HG03039 (cell line): Measurements from ENCODE around the gene UBE4B.
"Not testable (repeated sequence)": the region's sequence is repeated elsewhere in the genome, so short reads cannot be mapped to it uniquely, and the experiment has no call there.

Experiments used
- ATAC-seq: cut with Tn5 transposase; IDR thresholded peaks from one replicate; pipeline ENCODE4 v1.9.1; 2021; ENCODE audit warnings: mild to moderate bottlenecking, moderate library complexity; ENCODE audit not compliant: unreplicated experiment

The UBE4B gene

GRCh38 chr1:10032590-10033358 is at the start of gene UBE4B:
UBE4B (plus strand) TSS chr1:10032958; CDS start chr1:10033671, 713 bp downstream.
- ATAC-seq, result peak; percentile 94

GRCh38 chr1:9984253-9984652 is 48.5 kb upstream of the UBE4B start:
- no peak for ATAC-seq

GRCh38 chr1:9985001-9985400 is 47.8 kb upstream of the UBE4B start:
- no peak for ATAC-seq

GRCh38 chr1:9989773-9990172 is 43.0 kb upstream of the UBE4B start:
- no peak for ATAC-seq

- no peak for ATAC-seq
Observed at GRCh38 chr1:9990944-9991343, 41.8 kb upstream of the UBE4B start.

- no peak for ATAC-seq
Observed at GRCh38 chr1:9992910-9993309, 39.8 kb upstream of the UBE4B start.

GRCh38 chr1:9993561-9994075 is 39.1 kb upstream of the UBE4B start:
- ATAC-seq, result no peak

GRCh38 chr1:9996624-9997582 is 35.9 kb upstream of the UBE4B start, which contains the start of gene RBP7:
RBP7 (plus strand) TSS chr1:9997228; CDS start chr1:9997259, 31 bp downstream.
- ATAC-seq, result no peak

GRCh38 chr1:10001016-10001665 is 31.6 kb upstream of the UBE4B start:
- no peak for ATAC-seq

- not testable (repeated sequence) for ATAC-seq
Observed at GRCh38 chr1:10005248-10005647, 27.5 kb upstream of the UBE4B start.

- ATAC-seq, result no peak
Observed at GRCh38 chr1:10007169-10007568, 25.6 kb upstream of the UBE4B start.

- no peak for ATAC-seq
Observed at GRCh38 chr1:10014016-10014415, 18.7 kb upstream of the UBE4B start.

GRCh38 chr1:10019561-10019960 is 13.2 kb upstream of the UBE4B start:
- no peak for ATAC-seq

GRCh38 chr1:10020086-10020485 is 12.7 kb upstream of the UBE4B start:
- no peak for ATAC-seq

GRCh38 chr1:10020678-10021077 is 12.1 kb upstream of the UBE4B start:
- ATAC-seq, result not testable (repeated sequence)

GRCh38 chr1:10021992-10022391 is 10.8 kb upstream of the UBE4B start:
- ATAC-seq, result not testable (repeated sequence)

GRCh38 chr1:10022656-10023055 is 10.1 kb upstream of the UBE4B start:
- ATAC-seq, result no peak

GRCh38 chr1:10025354-10025753 is 7.4 kb upstream of the UBE4B start:
- no peak for ATAC-seq

GRCh38 chr1:10027027-10027426 is 5.7 kb upstream of the UBE4B start:
- ATAC-seq, result no peak

GRCh38 chr1:10028956-10029500 is 3.7 kb upstream of the UBE4B start:
- ATAC-seq, result not testable (repeated sequence)

- ATAC-seq, result no peak
Observed at GRCh38 chr1:10031461-10031860, 1.3 kb upstream of the UBE4B start.
